ENCODE measurements around the gene SAP30BP. TPM values are rescaled to one million over a fixed set of nuclear protein-coding genes. Genes with fewer than 3 reads are reported as not detected.

The SAP30BP gene
- total and polyA plus RNA-seq, 2 of the 13 experiments (the other 11 are each of a cell fraction or from before 2014, with no cell fraction given), result 67.7 to 99.4 TPM

DNA sequence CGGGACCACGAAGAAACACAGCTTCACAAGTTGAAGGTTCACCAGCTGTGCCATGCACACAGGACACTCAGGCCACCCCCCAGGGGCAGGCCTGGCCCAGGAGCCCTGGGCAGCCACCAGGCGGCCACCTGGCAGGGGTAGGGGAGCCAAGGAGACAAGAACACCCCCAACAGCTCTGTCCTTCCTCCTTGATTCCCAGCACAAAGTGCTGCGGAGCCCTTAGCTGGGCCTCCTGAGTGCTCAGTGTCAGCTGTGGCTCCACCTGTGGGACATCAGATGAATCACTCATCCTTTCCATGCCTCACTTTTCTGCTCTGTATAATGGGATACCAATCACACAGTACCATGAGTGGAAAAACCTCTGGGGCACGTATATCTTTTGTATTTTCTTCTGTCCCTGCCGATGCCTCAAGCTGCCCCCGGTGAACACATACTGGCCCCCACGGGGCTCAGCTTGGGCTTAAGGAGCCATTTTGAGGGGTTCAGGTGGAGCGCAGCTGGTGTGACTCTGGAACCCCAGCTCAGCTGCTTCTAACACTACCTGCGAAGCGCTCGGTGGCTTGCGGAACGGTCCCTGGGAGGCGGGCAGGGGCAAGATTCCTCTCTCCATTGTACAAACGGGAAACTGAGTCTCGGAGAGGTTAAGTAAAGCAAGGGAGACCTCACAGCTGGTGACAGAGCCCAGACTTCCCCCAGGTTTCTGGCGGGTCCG is 85.8 kb downstream of the SAP30BP start (continued):
- TF ChIP-seq, protein P1, sequence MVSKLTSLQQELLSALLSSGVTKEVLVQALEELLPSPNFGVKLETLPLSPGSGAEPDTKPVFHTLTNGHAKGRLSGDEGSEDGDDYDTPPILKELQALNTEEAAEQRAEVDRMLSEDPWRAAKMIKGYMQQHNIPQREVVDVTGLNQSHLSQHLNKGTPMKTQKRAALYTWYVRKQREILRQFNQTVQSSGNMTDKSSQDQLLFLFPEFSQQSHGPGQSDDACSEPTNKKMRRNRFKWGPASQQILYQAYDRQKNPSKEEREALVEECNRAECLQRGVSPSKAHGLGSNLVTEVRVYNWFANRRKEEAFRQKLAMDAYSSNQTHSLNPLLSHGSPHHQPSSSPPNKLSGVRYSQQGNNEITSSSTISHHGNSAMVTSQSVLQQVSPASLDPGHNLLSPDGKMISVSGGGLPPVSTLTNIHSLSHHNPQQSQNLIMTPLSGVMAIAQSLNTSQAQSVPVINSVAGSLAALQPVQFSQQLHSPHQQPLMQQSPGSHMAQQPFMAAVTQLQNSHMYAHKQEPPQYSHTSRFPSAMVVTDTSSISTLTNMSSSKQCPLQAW (CRISPR knock-in tag; IDR thresholded peaks at IDR 0.05), result peak; percentile 21; the same call in 1 of the 2 replicates
- TF ChIP-seq HNRNPL (IDR thresholded peaks at IDR 0.05; ENCODE audit: low read depth, low read length) (peak; percentile 73; the same call in 1 of the 2 replicates), ZNF607 (CRISPR knock-in tag; IDR thresholded peaks at IDR 0.05; ENCODE audit: borderline replicate concordance) (no peak), CENPT (CRISPR knock-in tag; IDR thresholded peaks at IDR 0.05; ENCODE audit: low read depth) (no peak), HDAC2 (CRISPR knock-in tag; IDR thresholded peaks at IDR 0.05) (peak; percentile 24; the same call in 1 of the 2 replicates), NFKBIZ (CRISPR knock-in tag; IDR thresholded peaks at IDR 0.05) (0 out of 2 replicates have a peak, but pooled peaks have one; percentile 2), KDM1A (CRISPR knock-in tag; IDR thresholded peaks at IDR 0.05) (peak; percentile 87), STAG1 (CRISPR knock-in tag; IDR thresholded peaks at IDR 0.05) (no peak), ADNP (CRISPR knock-in tag; IDR thresholded peaks at IDR 0.05) (peak; percentile 77; the same call in 1 of the 2 replicates)
- TF ChIP-seq, protein P2, sequence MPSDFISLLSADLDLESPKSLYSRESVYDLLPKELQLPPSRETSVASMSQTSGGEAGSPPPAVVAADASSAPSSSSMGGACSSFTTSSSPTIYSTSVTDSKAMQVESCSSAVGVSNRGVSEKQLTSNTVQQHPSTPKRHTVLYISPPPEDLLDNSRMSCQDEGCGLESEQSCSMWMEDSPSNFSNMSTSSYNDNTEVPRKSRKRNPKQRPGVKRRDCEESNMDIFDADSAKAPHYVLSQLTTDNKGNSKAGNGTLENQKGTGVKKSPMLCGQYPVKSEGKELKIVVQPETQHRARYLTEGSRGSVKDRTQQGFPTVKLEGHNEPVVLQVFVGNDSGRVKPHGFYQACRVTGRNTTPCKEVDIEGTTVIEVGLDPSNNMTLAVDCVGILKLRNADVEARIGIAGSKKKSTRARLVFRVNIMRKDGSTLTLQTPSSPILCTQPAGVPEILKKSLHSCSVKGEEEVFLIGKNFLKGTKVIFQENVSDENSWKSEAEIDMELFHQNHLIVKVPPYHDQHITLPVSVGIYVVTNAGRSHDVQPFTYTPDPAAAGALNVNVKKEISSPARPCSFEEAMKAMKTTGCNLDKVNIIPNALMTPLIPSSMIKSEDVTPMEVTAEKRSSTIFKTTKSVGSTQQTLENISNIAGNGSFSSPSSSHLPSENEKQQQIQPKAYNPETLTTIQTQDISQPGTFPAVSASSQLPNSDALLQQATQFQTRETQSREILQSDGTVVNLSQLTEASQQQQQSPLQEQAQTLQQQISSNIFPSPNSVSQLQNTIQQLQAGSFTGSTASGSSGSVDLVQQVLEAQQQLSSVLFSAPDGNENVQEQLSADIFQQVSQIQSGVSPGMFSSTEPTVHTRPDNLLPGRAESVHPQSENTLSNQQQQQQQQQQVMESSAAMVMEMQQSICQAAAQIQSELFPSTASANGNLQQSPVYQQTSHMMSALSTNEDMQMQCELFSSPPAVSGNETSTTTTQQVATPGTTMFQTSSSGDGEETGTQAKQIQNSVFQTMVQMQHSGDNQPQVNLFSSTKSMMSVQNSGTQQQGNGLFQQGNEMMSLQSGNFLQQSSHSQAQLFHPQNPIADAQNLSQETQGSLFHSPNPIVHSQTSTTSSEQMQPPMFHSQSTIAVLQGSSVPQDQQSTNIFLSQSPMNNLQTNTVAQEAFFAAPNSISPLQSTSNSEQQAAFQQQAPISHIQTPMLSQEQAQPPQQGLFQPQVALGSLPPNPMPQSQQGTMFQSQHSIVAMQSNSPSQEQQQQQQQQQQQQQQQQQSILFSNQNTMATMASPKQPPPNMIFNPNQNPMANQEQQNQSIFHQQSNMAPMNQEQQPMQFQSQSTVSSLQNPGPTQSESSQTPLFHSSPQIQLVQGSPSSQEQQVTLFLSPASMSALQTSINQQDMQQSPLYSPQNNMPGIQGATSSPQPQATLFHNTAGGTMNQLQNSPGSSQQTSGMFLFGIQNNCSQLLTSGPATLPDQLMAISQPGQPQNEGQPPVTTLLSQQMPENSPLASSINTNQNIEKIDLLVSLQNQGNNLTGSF (CRISPR knock-in tag; IDR thresholded peaks at IDR 0.05), result 0 out of 2 replicates have a peak, but pooled peaks have one; percentile 57
- TF ChIP-seq, protein P3, sequence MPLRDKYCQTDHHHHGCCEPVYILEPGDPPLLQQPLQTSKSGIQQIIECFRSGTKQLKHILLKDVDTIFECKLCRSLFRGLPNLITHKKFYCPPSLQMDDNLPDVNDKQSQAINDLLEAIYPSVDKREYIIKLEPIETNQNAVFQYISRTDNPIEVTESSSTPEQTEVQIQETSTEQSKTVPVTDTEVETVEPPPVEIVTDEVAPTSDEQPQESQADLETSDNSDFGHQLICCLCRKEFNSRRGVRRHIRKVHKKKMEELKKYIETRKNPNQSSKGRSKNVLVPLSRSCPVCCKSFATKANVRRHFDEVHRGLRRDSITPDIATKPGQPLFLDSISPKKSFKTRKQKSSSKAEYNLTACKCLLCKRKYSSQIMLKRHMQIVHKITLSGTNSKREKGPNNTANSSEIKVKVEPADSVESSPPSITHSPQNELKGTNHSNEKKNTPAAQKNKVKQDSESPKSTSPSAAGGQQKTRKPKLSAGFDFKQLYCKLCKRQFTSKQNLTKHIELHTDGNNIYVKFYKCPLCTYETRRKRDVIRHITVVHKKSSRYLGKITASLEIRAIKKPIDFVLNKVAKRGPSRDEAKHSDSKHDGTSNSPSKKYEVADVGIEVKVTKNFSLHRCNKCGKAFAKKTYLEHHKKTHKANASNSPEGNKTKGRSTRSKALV (CRISPR knock-in tag; IDR thresholded peaks at IDR 0.05), result 0 out of 2 replicates have a peak, but pooled peaks have one; percentile 11
- TF ChIP-seq, protein P4, sequence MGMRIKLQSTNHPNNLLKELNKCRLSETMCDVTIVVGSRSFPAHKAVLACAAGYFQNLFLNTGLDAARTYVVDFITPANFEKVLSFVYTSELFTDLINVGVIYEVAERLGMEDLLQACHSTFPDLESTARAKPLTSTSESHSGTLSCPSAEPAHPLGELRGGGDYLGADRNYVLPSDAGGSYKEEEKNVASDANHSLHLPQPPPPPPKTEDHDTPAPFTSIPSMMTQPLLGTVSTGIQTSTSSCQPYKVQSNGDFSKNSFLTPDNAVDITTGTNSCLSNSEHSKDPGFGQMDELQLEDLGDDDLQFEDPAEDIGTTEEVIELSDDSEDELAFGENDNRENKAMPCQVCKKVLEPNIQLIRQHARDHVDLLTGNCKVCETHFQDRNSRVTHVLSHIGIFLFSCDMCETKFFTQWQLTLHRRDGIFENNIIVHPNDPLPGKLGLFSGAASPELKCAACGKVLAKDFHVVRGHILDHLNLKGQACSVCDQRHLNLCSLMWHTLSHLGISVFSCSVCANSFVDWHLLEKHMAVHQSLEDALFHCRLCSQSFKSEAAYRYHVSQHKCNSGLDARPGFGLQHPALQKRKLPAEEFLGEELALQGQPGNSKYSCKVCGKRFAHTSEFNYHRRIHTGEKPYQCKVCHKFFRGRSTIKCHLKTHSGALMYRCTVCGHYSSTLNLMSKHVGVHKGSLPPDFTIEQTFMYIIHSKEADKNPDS (CRISPR knock-in tag; IDR thresholded peaks at IDR 0.05), result 0 out of 2 replicates have a peak, but pooled peaks have one; percentile 65
- TF ChIP-seq, protein P5, sequence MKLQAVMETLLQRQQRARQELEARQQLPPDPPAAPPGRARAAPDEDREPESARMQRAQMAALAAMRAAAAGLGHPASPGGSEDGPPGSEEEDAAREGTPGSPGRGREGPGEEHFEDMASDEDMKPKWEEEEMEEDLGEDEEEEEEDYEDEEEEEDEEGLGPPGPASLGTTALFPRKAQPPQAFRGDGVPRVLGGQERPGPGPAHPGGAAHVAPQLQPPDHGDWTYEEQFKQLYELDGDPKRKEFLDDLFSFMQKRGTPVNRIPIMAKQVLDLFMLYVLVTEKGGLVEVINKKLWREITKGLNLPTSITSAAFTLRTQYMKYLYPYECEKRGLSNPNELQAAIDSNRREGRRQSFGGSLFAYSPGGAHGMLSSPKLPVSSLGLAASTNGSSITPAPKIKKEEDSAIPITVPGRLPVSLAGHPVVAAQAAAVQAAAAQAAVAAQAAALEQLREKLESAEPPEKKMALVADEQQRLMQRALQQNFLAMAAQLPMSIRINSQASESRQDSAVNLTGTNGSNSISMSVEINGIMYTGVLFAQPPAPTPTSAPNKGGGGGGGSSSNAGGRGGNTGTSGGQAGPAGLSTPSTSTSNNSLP (IDR thresholded peaks at IDR 0.05; ENCODE audit: low read depth, low read length), result no peak
